CD4-positive, alpha-beta T cell (primary cell): ENCODE results near the gene CRIM1. TPM values are rescaled to one million over a fixed set of nuclear protein-coding genes. Genes with fewer than 3 reads are reported as not detected.

Experiments
- ATAC-seq: fragments of 200-7000 bp; cut with Tn5 transposase; one replicate; pipeline ENCODE4 v1.10.0; 2022; ENCODE audit warnings: mild to moderate bottlenecking; ENCODE audit not compliant: poor library complexity
- CTCF ChIA-PET: fragments of 350-600 bp; sonication (Branson Sonifier 250); formaldehyde crosslinking; loops from one replicate; lab custom pipeline; 2021; ENCODE audit warnings: antibody characterized with exemption, inconsistent platforms; lab: Charles Lee
- POLR2A ChIA-PET: fragments of 350-600 bp; sonication (Branson Sonifier 250); formaldehyde crosslinking; loops from one replicate; lab custom pipeline; 2021; ENCODE audit warnings: antibody characterized with exemption, inconsistent platforms; lab: Charles Lee
- DNase-seq, 14 experiments: peaks; one replicate each; pipeline ENCODE4 v3.0.0-alpha.2; 2013 to 2020; ENCODE audit warnings: mixed read lengths in 2 of 14
- H3K27ac ChIP-seq, 2 donors: one replicate each; pipeline versions ENCODE4 v1.5.1 to v1.7.0; 2013; ENCODE audit warnings: low read length in 2 of 2, low read depth in 1 of 2, mild to moderate bottlenecking in 1 of 2
- H3K27me3 ChIP-seq, 2 experiments: 1 replicate in 1 of 2; 2 replicates in 1 of 2; pipeline versions ENCODE4 v1.6.1 to v1.7.0; 2013; ENCODE audit warnings: low read length in 2 of 2, control low read depth in 1 of 2, mild to moderate bottlenecking in 1 of 2, moderate library complexity in 1 of 2; ENCODE audit not compliant: insufficient read depth in 2 of 2, control insufficient read depth in 1 of 2
- H3K36me3 ChIP-seq: one replicate; pipeline ENCODE4 v1.6.1; 2013; ENCODE audit warnings: low read length, control low read depth; ENCODE audit not compliant: insufficient read depth
- H3K4me1 ChIP-seq: one replicate; pipeline ENCODE4 v1.6.1; 2013; ENCODE audit warnings: low read length, control low read depth; ENCODE audit not compliant: insufficient read depth
- H3K4me3 ChIP-seq: one replicate; pipeline ENCODE4 v1.5.1; 2013; ENCODE audit warnings: mild to moderate bottlenecking, low read length, moderate library complexity
- H3K9me3 ChIP-seq, 2 experiments: 1 replicate in 1 of 2; 2 replicates in 1 of 2; pipeline versions ENCODE4 v1.6.1 to v1.7.0; 2013; ENCODE audit warnings: low read length in 2 of 2, mild to moderate bottlenecking in 2 of 2, control low read depth in 1 of 2, moderate library complexity in 1 of 2; ENCODE audit not compliant: control insufficient read depth in 1 of 2, insufficient read depth in 1 of 2
- H3K27ac Mint-ChIP-seq: one replicate; pipeline ENCODE4 v1.8.0; 2020; ENCODE audit warnings: mixed read lengths
- H3K27me3 Mint-ChIP-seq: one replicate; pipeline ENCODE4 v1.8.0; 2021; ENCODE audit warnings: mixed read lengths
- H3K36me3 Mint-ChIP-seq: one replicate; pipeline ENCODE4 v1.8.0; 2021; ENCODE audit warnings: low read depth, mixed read lengths
- H3K4me1 Mint-ChIP-seq: one replicate; pipeline ENCODE4 v1.8.0; 2021; ENCODE audit warnings: low read depth, mixed read lengths
- H3K4me3 Mint-ChIP-seq: one replicate; pipeline ENCODE4 v1.8.0; 2020; ENCODE audit warnings: mild to moderate bottlenecking, mixed read lengths
- H3K9me3 Mint-ChIP-seq: one replicate; pipeline ENCODE4 v1.8.0; 2020; ENCODE audit warnings: mixed read lengths
- CTCF ChIP-seq: fragments of 200-600 bp; IDR thresholded peaks from one replicate; pipeline ENCODE4 v1.8.0; 2022; ENCODE audit warnings: antibody characterized with exemption, mild to moderate bottlenecking
- intact Hi-C, 2 experiments: fragments of 100-400 bp; cut with DNase I in 1 of 2; cut with micrococcal nuclease in 1 of 2; formaldehyde crosslinking; loops; one replicate each; pipeline versions ENCODE4 v1.15.1 to v1.9.0; 2023 to 2025; cut with DNase I, micrococcal nuclease
- total RNA-seq, 174 experiments: library from RNA in 2 of 174; stranded (reverse) in 2 of 174; gene quantifications; one replicate each; pipeline ENCODE4 v1.2.3 and lab custom pipeline; 2021 to 2026

Gene CRIM1
- total RNA-seq, 2 experiments from 2014 or later, result 1.1 to 1.7 TPM

GRCh38 chr2:36367895-36368353 lies 12.3 kb downstream of the CRIM1 start:
- H3K27ac ChIP-seq, result no peak overlapping the region
- no peaks in the 10 kb centered on the region for H3K4me1 Mint-ChIP-seq
- intact Hi-C loops, result no loop called here
- no peaks in the 10 kb centered on the region for H3K4me1 ChIP-seq
- H3K27me3 Mint-ChIP-seq, result no peaks in the 10 kb centered on the region
- H3K9me3 Mint-ChIP-seq, result no peaks in the 10 kb centered on the region
- ATAC-seq (no peak), DNase-seq (no peak)
- CTCF ChIA-PET, result no interaction called here
- POLR2A ChIA-PET, result no interaction called here
- no peaks in the 10 kb centered on the region for H3K27me3 ChIP-seq
- no peak overlapping the region for H3K4me3 ChIP-seq
- H3K4me3 Mint-ChIP-seq, result no peak overlapping the region
- no peaks in the 10 kb centered on the region for H3K36me3 Mint-ChIP-seq
- TF ChIP-seq CTCF, result no peak
- no peaks in the 10 kb centered on the region for H3K9me3 ChIP-seq
- no peaks in the 10 kb centered on the region for H3K36me3 ChIP-seq
- no peak overlapping the region for H3K27ac Mint-ChIP-seq

GRCh38 chr2:36368438-36368837 lies 12.9 kb downstream of the CRIM1 start:
- H3K4me3 Mint-ChIP-seq, result no peak overlapping the region
- DNase-seq, result no peak
- H3K36me3 Mint-ChIP-seq, result no peaks in the 10 kb centered on the region
- intact Hi-C loops, result no loop called here
- H3K4me1 ChIP-seq, result peaks cover 3% of the 10 kb centered on the region
- H3K4me1 Mint-ChIP-seq, result no peaks in the 10 kb centered on the region
- no peaks in the 10 kb centered on the region for H3K36me3 ChIP-seq
- no peak overlapping the region for H3K4me3 ChIP-seq
- H3K27ac ChIP-seq, result no peak overlapping the region
- H3K9me3 Mint-ChIP-seq, result no peaks in the 10 kb centered on the region
- TF ChIP-seq CTCF, result no peak
- ATAC-seq, result no peak
- CTCF ChIA-PET, result no interaction called here
- H3K27me3 ChIP-seq, result no peaks in the 10 kb centered on the region
- no peak overlapping the region for H3K27ac Mint-ChIP-seq
- H3K27me3 Mint-ChIP-seq, result no peaks in the 10 kb centered on the region
- no peaks in the 10 kb centered on the region for H3K9me3 ChIP-seq
- POLR2A ChIA-PET, result no interaction called here

- intact Hi-C loops, result no loop called here
Observed at GRCh38 chr2:36369163-36369562, 13.6 kb downstream of the CRIM1 start.

More at GRCh38 chr2:36369163-36369562, 13.6 kb downstream of the CRIM1 start:
- no peak overlapping the region for H3K27ac ChIP-seq
- H3K9me3 Mint-ChIP-seq, result no peaks in the 10 kb centered on the region
- no peaks in the 10 kb centered on the region for H3K36me3 ChIP-seq
- H3K4me3 ChIP-seq, result no peak overlapping the region
- H3K27ac Mint-ChIP-seq, result no peak overlapping the region
- DNase-seq, result no peak
- H3K4me1 ChIP-seq, result peaks cover 4% of the 10 kb centered on the region
- no peaks in the 10 kb centered on the region for H3K27me3 ChIP-seq
- no peak for ATAC-seq
- no peak overlapping the region for H3K4me3 Mint-ChIP-seq
- ChIA-PET POLR2A (no interaction called here), CTCF (no interaction called here)
- no peaks in the 10 kb centered on the region for H3K4me1 Mint-ChIP-seq
- no peaks in the 10 kb centered on the region for H3K36me3 Mint-ChIP-seq
- no peak for TF ChIP-seq CTCF
- no peaks in the 10 kb centered on the region for H3K27me3 Mint-ChIP-seq
- no peaks in the 10 kb centered on the region for H3K9me3 ChIP-seq
